HepG2 (cell line): ENCODE data around the gene KREMEN1. TPM values are rescaled to one million over a fixed set of nuclear protein-coding genes. Genes with fewer than 3 reads are reported as not detected.

Source experiments
- ATAC-seq: fragments of 200-7000 bp; cut with Tn5 transposase; 3 replicates; pipeline ENCODE4 v1.9.1; 2020; ENCODE audit warnings: mild to moderate bottlenecking, moderate library complexity
- BruUV-seq: library from RNA; stranded (reverse); fragments of 400-500 nt; replicated peaks from 2 replicates; lab custom pipeline; 2021; lab: Mats Ljungman, UMichigan
- CTCF ChIA-PET: fragments of 300-600 bp; formaldehyde crosslinking; extraction: SDS; loops from one replicate; lab custom pipeline; 2021; ENCODE audit warnings: low total read pairs, inconsistent platforms, low intra/inter-chr PET ratio; lab: Yijun Ruan, JAX
- POLR2A ChIA-PET: fragments of 350-600 bp; sonication (Branson Sonifier 250); formaldehyde crosslinking; loops from one replicate; lab custom pipeline; 2020; ENCODE audit warnings: antibody characterized with exemption, inconsistent platforms; lab: Yijun Ruan, JAX
- DNase-seq: peaks from one replicate; pipeline ENCODE4 v3.0.0-alpha.2; 2015; ENCODE audit warnings: low spot score
- FAIRE-seq: peaks from 3 replicates; lab custom pipeline; 2011; peaks lifted over from hg19 to GRCh38; lab: Jason Lieb, UNC
- H2AFZ ChIP-seq: one replicate; pipeline ENCODE4 v1.6.1; 2011; ENCODE audit warnings: low read length, inconsistent platforms
- H3K27ac ChIP-seq: fragments of 300-600 bp; 3 replicates; pipeline ENCODE4 v1.8.0; 2011; ENCODE audit warnings: mixed run types, mild to moderate bottlenecking, mixed read lengths, low read length, inconsistent platforms; ENCODE audit not compliant: insufficient read depth; ENCODE audit errors: extremely low read length
- H3K27me3 ChIP-seq, 2 experiments: fragments of 200-600 bp in 1 of 2; 2 replicates in 1 of 2; 3 replicates in 1 of 2; pipeline versions ENCODE4 v1.6.0 to v1.8.0; 2011; ENCODE audit warnings: low read length in 2 of 2, mild to moderate bottlenecking in 2 of 2, moderate library complexity in 2 of 2, inconsistent platforms in 1 of 2; ENCODE audit not compliant: insufficient read depth in 2 of 2, control insufficient read depth in 1 of 2
- H3K36me3 ChIP-seq, 2 experiments: fragments of 200-600 bp in 1 of 2; replicated peaks in 1 of 2; 2 replicates in 1 of 2; 3 replicates in 1 of 2; pipeline versions ENCODE4 v1.5.1 to v1.8.0; 2011; ENCODE audit warnings: low read length in 2 of 2, inconsistent platforms in 1 of 2; ENCODE audit not compliant: insufficient read depth in 2 of 2, control insufficient read depth in 1 of 2
- H3K4me1 ChIP-seq: 2 replicates; pipeline ENCODE4 v1.5.1; 2012; ENCODE audit warnings: low read length, inconsistent platforms; ENCODE audit not compliant: insufficient read depth
- H3K4me2 ChIP-seq: 2 replicates; pipeline ENCODE4 v1.6.0; 2011; ENCODE audit warnings: low read depth, low read length, inconsistent platforms
- H3K4me3 ChIP-seq, 3 experiments: fragments of 200-600 bp in 1 of 3; sonication (generic), shearing (Covaris generic) in 1 of 3; replicated peaks in 1 of 3; 2 replicates each; pipeline ENCODE4 v1.5.1; 2011 to 2016; ENCODE audit warnings: low read length in 3 of 3, inconsistent platforms in 2 of 3, low read depth in 2 of 3, mild to moderate bottlenecking in 2 of 3, control low read depth in 1 of 3, mixed read lengths in 1 of 3; ENCODE audit not compliant: insufficient read depth in 1 of 3
- H3K79me2 ChIP-seq: one replicate; pipeline ENCODE4 v1.6.1; 2011; ENCODE audit warnings: low read length, inconsistent platforms; ENCODE audit not compliant: insufficient read depth
- H3K9ac ChIP-seq: 2 replicates; pipeline ENCODE4 v1.6.0; 2011; ENCODE audit warnings: mild to moderate bottlenecking, low read depth, low read length, inconsistent platforms; ENCODE audit not compliant: insufficient read depth
- H3K9me3 ChIP-seq: 2 replicates; pipeline ENCODE4 v1.5.1; 2012; ENCODE audit warnings: mild to moderate bottlenecking, low read length
- H4K20me1 ChIP-seq: 2 replicates; pipeline ENCODE4 v1.6.0; 2011; ENCODE audit warnings: inconsistent platforms, mild to moderate bottlenecking, low read length, moderate library complexity; ENCODE audit not compliant: insufficient read depth
- CHD4 ChIP-seq: fragments of 200-600 bp; sonication (generic); IDR thresholded peaks from 2 replicates; pipeline ENCODE4 v1.7.0; 2017; ENCODE audit warnings: mild to moderate bottlenecking, low read length, borderline replicate concordance
- DMAP1 ChIP-seq: IDR thresholded peaks from 2 replicates; pipeline ENCODE4 v1.6.1; 2016
- GFI1 ChIP-seq: sonication (generic); formaldehyde crosslinking; IDR thresholded peaks from 2 replicates; pipeline ENCODE4 v1.5.0; 2020; ENCODE audit warnings: missing genetic modification reagents, mild to moderate bottlenecking, borderline replicate concordance
- HNRNPLL ChIP-seq: fragments of 200-400 bp; formaldehyde crosslinking; IDR thresholded peaks from 2 replicates; pipeline ENCODE4 v1.6.1; 2017; ENCODE audit warnings: mild to moderate bottlenecking, low read depth, low read length; ENCODE audit not compliant: poor library complexity, severe bottlenecking
- ISX ChIP-seq: sonication (generic); formaldehyde crosslinking; conservative IDR thresholded peaks from 2 replicates; pipeline ENCODE4 v1.5.0; 2020; ENCODE audit warnings: missing genetic modification reagents
- KLF11 ChIP-seq: IDR thresholded peaks from 2 replicates; pipeline ENCODE4 v1.6.1; 2016; ENCODE audit warnings: missing compliant biosample characterization
- ONECUT2 ChIP-seq: sonication (generic); formaldehyde crosslinking; IDR thresholded peaks from 2 replicates; pipeline ENCODE4 v1.4.0; 2020; ENCODE audit warnings: missing genetic modification reagents
- PLRG1 ChIP-seq: fragments of 450-650 bp; conservative IDR thresholded peaks from 2 replicates; pipeline ENCODE4 v1.6.1; 2016
- RAD21 ChIP-seq: fragments of 450-650 bp; formaldehyde crosslinking; IDR thresholded peaks from 2 replicates; pipeline ENCODE4 v1.5.0; 2020; ENCODE audit warnings: mild to moderate bottlenecking
- STAG1 ChIP-seq: sonication (generic); formaldehyde crosslinking; IDR thresholded peaks from 2 replicates; pipeline ENCODE4 v1.4.0; 2020; ENCODE audit warnings: missing genetic modification reagents
- ZBTB7B ChIP-seq: sonication (generic); formaldehyde crosslinking; IDR thresholded peaks from 2 replicates; pipeline ENCODE4 v1.4.0; 2020; ENCODE audit warnings: missing genetic modification reagents
- ZMYM3 ChIP-seq: sonication (generic); formaldehyde crosslinking; IDR thresholded peaks from 2 replicates; pipeline ENCODE4 v1.5.1; 2020; ENCODE audit warnings: mild to moderate bottlenecking, missing genetic modification reagents
- ZNF629 ChIP-seq: sonication (generic); formaldehyde crosslinking; conservative IDR thresholded peaks from 2 replicates; pipeline ENCODE4 v1.5.0; 2020; ENCODE audit warnings: missing genetic modification reagents
- WGBS: methylation state at CpG from one replicate; pipeline ENCODE4 v1.1.6; 2017; ENCODE audit warnings: low lambda C conversion rate; 5-methylcytosine and 5-hydroxymethylcytosine counted together
- in situ Hi-C: cut with HindIII; loops from 2 replicates; pipeline ENCODE4 v1.10.0; 2017; ENCODE audit warnings: low pct_unique_long_range_greater_than_20kb; ENCODE audit not compliant: extremely low pct_ligation_motif_present
- intact Hi-C: fragments of 100-400 bp; cut with micrococcal nuclease; formaldehyde crosslinking; loops from one replicate; pipeline ENCODE4 v1.10.0; 2022; ENCODE audit not compliant: unreplicated experiment
- polyA plus RNA-seq, 8 experiments: library from polyadenylated mRNA; depleted of rRNA in 3 of 8; stranded (reverse) in 7 of 8; unstranded in 1 of 8; fragments of >200 nt; fragmentation: Illumina TruSeq in 4 of 8; extraction: Trizol in 4 of 8; gene quantifications; 2 replicates each; pipeline versions ENCODE4 v1.2.1 to v1.2.3, GENCODE V29; 2011 to 2016; ENCODE audit warnings: low read depth in 4 of 8, missing spikeins in 1 of 8, mixed read lengths in 1 of 8; ENCODE audit not compliant: insufficient read depth in 1 of 8
- total RNA-seq, 5 experiments: library from RNA; depleted of rRNA; stranded (reverse); fragments of >200 nt; fragmentation: Illumina TruSeq; extraction: Trizol; gene quantifications; 2 replicates each; pipeline ENCODE4 v1.2.3, GENCODE V29; 2016; ENCODE audit warnings: low read depth in 1 of 5
- TF ChIP-seq, protein P1 (sequence below): IDR thresholded peaks from 2 replicates; pipeline ENCODE4 v1.6.1; 2018; ENCODE audit warnings: missing genetic modification reagents, mild to moderate bottlenecking, missing compliant biosample characterization
- TF ChIP-seq, protein P2 (sequence below): sonication (generic); formaldehyde crosslinking; IDR thresholded peaks from 2 replicates; pipeline ENCODE4 v1.4.0; 2020; ENCODE audit warnings: mild to moderate bottlenecking, missing genetic modification reagents
- TF ChIP-seq, protein P3 (sequence below): sonication (generic); formaldehyde crosslinking; IDR thresholded peaks from 2 replicates; pipeline ENCODE4 v1.5.0; 2020; ENCODE audit warnings: missing genetic modification reagents

The KREMEN1 gene
- total and polyA plus RNA-seq, 2 of the 13 experiments (the other 11 are each of a cell fraction or from before 2014, with no cell fraction given) = 9.8 to 13.8 TPM

- TF ChIP-seq KLF11 (CRISPR knock-in tag) = no peak
- TF ChIP-seq GFI1 (CRISPR knock-in tag) = no peak
- TF ChIP-seq, protein P1, sequence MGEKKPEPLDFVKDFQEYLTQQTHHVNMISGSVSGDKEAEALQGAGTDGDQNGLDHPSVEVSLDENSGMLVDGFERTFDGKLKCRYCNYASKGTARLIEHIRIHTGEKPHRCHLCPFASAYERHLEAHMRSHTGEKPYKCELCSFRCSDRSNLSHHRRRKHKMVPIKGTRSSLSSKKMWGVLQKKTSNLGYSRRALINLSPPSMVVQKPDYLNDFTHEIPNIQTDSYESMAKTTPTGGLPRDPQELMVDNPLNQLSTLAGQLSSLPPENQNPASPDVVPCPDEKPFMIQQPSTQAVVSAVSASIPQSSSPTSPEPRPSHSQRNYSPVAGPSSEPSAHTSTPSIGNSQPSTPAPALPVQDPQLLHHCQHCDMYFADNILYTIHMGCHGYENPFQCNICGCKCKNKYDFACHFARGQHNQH (CRISPR knock-in tag) = no peak
- TF ChIP-seq ONECUT2 (CRISPR knock-in tag) = no peak
- TF ChIP-seq HNRNPLL = no peak
- TF ChIP-seq RAD21 (CRISPR knock-in tag) = no peak
Observed at GRCh38 chr22:29204455-29205183, 131.8 kb downstream of the KREMEN1 start (continued).

- no peak for DNase-seq
- Histone ChIP-seq H3K9me3 (no peaks in the 10 kb centered on the region), H3K4me3 (peak overlapping the region in 2 of 3 experiments; percentile 66 to 77; a peak in 3 of 6 replicates), H3K27me3 (peaks cover 7 to 44% of the 10 kb centered on the region in 2 experiments), H4K20me1 (no peaks in the 10 kb centered on the region), H3K36me3 (no peaks in the 10 kb centered on the region), H3K4me1 (peaks cover 49% of the 10 kb centered on the region)
- ChIA-PET POLR2A (interaction anchor here (1.5 kb wide), 1 partner anchor 40 kb away, joined by 4 read pairs; no protein-coding TSS in a partner anchor), CTCF (interaction anchor here (2.7 kb wide), 1 partner anchor 40 kb away, joined by 11 read pairs; no protein-coding TSS in a partner anchor)
- WGBS = 63% methylated on average over 11 of the region's 11 CpGs
- no peak for ATAC-seq
- no peak for FAIRE-seq
- in situ Hi-C loops = no loop called here
- TF ChIP-seq, protein P2, sequence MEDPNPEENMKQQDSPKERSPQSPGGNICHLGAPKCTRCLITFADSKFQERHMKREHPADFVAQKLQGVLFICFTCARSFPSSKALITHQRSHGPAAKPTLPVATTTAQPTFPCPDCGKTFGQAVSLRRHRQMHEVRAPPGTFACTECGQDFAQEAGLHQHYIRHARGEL (CRISPR knock-in tag) = no peak
- TF ChIP-seq ZBTB7B (no peak), ISX (CRISPR knock-in tag) (no peak), CHD4 (0 out of 2 replicates have a peak, but pooled peaks have one; percentile 39), DMAP1 (CRISPR knock-in tag) (no peak), ZNF629 (CRISPR knock-in tag) (peak; percentile 97), STAG1 (no peak), PLRG1 (no peak), ZMYM3 (CRISPR knock-in tag) (peak; percentile 78)
- TF ChIP-seq, protein P3, sequence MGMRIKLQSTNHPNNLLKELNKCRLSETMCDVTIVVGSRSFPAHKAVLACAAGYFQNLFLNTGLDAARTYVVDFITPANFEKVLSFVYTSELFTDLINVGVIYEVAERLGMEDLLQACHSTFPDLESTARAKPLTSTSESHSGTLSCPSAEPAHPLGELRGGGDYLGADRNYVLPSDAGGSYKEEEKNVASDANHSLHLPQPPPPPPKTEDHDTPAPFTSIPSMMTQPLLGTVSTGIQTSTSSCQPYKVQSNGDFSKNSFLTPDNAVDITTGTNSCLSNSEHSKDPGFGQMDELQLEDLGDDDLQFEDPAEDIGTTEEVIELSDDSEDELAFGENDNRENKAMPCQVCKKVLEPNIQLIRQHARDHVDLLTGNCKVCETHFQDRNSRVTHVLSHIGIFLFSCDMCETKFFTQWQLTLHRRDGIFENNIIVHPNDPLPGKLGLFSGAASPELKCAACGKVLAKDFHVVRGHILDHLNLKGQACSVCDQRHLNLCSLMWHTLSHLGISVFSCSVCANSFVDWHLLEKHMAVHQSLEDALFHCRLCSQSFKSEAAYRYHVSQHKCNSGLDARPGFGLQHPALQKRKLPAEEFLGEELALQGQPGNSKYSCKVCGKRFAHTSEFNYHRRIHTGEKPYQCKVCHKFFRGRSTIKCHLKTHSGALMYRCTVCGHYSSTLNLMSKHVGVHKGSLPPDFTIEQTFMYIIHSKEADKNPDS (CRISPR knock-in tag) = no peak
- TF ChIP-seq, all 625 proteins: peak for 3
- no TSS peak for BruUV-seq
- Histone ChIP-seq H3K79me2 (no peaks in the 10 kb centered on the region), H3K9ac (no peak overlapping the region), H3K27ac (no peak overlapping the region), H2AFZ (no peak overlapping the region), H3K4me2 (peak overlapping the region; percentile 85)
- intact Hi-C loops = no loop called here
Observed at GRCh38 chr22:29205252-29205593, 132.4 kb downstream of the KREMEN1 start.
